Smooth muscle cell (in vitro differentiated cells): ENCODE results near the gene SEPTIN10. TPM values are rescaled to one million over a fixed set of nuclear protein-coding genes. Genes with fewer than 3 reads are reported as not detected.

Source experiments
- DNase-seq: peaks from one replicate; lab custom pipeline; 2025; ENCODE audit not compliant: unreplicated experiment; lab: John Stamatoyannopoulos, UW
- H2AFZ ChIP-seq: fragments of 200-600 bp; sonication (generic); 2 replicates; pipeline ENCODE4 v1.6.0; 2016; ENCODE audit warnings: antibody characterized with exemption, low read depth, mild to moderate bottlenecking
- H3F3A ChIP-seq: fragments of 200-600 bp; sonication (generic); 2 replicates; pipeline ENCODE4 v1.6.0; 2017; ENCODE audit warnings: antibody characterized with exemption, low read depth
- H3K27ac ChIP-seq: fragments of 200-600 bp; sonication (generic); 2 replicates; pipeline ENCODE4 v1.5.1; 2016; ENCODE audit warnings: low read depth, mild to moderate bottlenecking
- H3K27me3 ChIP-seq: fragments of 200-600 bp; sonication (generic); 2 replicates; pipeline ENCODE4 v1.6.1; 2016; ENCODE audit warnings: low read depth, mild to moderate bottlenecking
- H3K36me3 ChIP-seq: fragments of 200-600 bp; sonication (generic); 2 replicates; pipeline ENCODE4 v1.5.1; 2016; ENCODE audit warnings: low read depth
- H3K4me1 ChIP-seq: fragments of 200-600 bp; sonication (generic); 2 replicates; pipeline ENCODE4 v1.5.1; 2016; ENCODE audit warnings: low read depth
- H3K4me2 ChIP-seq: fragments of 200-600 bp; sonication (generic); 2 replicates; pipeline ENCODE4 v1.6.0; 2016; ENCODE audit warnings: mild to moderate bottlenecking
- H3K4me3 ChIP-seq: fragments of 200-600 bp; sonication (generic); 2 replicates; pipeline ENCODE4 v1.5.1; 2016; ENCODE audit warnings: mild to moderate bottlenecking
- H3K79me2 ChIP-seq: fragments of 200-600 bp; sonication (generic); 2 replicates; pipeline ENCODE4 v1.6.0; 2016; ENCODE audit warnings: low read depth, mild to moderate bottlenecking
- H3K9ac ChIP-seq: fragments of 200-600 bp; sonication (generic); 2 replicates; pipeline ENCODE4 v1.6.0; 2016; ENCODE audit warnings: low read depth
- H3K9me3 ChIP-seq: fragments of 200-600 bp; sonication (generic); replicated peaks from 2 replicates; pipeline ENCODE4 v1.5.1; 2016; ENCODE audit warnings: low read depth
- H4K20me1 ChIP-seq: fragments of 200-600 bp; sonication (generic); 2 replicates; pipeline ENCODE4 v1.6.0; 2016; ENCODE audit warnings: low read depth
- WGBS: methylation state at CpG from one replicate; pipeline ENCODE4 v1.1.7; 2016; ENCODE audit warnings: low lambda C conversion rate; 5-methylcytosine and 5-hydroxymethylcytosine counted together
- polyA plus RNA-seq: library from polyadenylated mRNA; unstranded; fragments of >200 nt; fragmentation: Nextera tagmentation; extraction: Ambion mirVana; gene quantifications from 2 replicates; pipeline ENCODE4 v1.2.1, GENCODE V29; 2016
- total RNA-seq: library from RNA; depleted of rRNA; stranded (reverse); fragments of >200 nt; gene quantifications from 2 replicates; pipeline ENCODE4 v1.2.3, GENCODE V29; 2014
- TF ChIP-seq, protein P1 (sequence below): fragments of 200-600 bp; sonication (generic); IDR thresholded peaks from 2 replicates; pipeline ENCODE4 v1.5.1; 2017; ENCODE audit warnings: borderline replicate concordance, mild to moderate bottlenecking, antibody characterized with exemption; ENCODE audit not compliant: insufficient read depth, poor library complexity, severe bottlenecking

Gene SEPTIN10
- total and polyA plus RNA-seq, 2 experiments from 2014 or later = 39.2 to 92.1 TPM

DNA sequence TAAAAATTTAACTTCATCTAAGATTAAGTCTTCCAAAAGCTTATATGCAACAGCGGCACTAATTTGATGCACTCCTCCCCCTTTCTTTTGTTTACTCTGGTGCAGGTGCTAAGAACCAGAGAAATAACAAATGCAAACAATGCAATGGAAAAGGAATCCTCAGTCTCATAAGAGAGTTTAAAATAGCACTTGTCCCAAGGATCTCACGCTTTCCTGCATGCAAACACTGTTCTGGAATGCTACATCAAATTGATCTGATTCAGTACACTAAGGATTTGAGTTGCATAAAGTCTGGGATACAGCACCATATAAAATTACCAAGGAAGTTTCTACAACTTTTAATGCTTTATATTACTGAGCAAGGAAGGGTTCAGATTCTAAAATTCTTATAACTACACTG is 50.5 kb downstream of the SEPTIN10 start:
- Histone ChIP-seq H3K9ac (no peak overlapping the region), H3K27ac (no peak overlapping the region), H3K4me2 (no peak overlapping the region), H3K36me3 (peaks cover 10% of the 10 kb centered on the region), H3K4me3 (no peak overlapping the region), H3K4me1 (no peaks in the 10 kb centered on the region), H3K27me3 (no peaks in the 10 kb centered on the region), H2AFZ (no peak overlapping the region), H3K79me2 (peaks cover 3% of the 10 kb centered on the region), H4K20me1 (no peaks in the 10 kb centered on the region), H3K9me3 (no peaks in the 10 kb centered on the region), H3F3A (no peaks in the 10 kb centered on the region)
- TF ChIP-seq, protein P1, sequence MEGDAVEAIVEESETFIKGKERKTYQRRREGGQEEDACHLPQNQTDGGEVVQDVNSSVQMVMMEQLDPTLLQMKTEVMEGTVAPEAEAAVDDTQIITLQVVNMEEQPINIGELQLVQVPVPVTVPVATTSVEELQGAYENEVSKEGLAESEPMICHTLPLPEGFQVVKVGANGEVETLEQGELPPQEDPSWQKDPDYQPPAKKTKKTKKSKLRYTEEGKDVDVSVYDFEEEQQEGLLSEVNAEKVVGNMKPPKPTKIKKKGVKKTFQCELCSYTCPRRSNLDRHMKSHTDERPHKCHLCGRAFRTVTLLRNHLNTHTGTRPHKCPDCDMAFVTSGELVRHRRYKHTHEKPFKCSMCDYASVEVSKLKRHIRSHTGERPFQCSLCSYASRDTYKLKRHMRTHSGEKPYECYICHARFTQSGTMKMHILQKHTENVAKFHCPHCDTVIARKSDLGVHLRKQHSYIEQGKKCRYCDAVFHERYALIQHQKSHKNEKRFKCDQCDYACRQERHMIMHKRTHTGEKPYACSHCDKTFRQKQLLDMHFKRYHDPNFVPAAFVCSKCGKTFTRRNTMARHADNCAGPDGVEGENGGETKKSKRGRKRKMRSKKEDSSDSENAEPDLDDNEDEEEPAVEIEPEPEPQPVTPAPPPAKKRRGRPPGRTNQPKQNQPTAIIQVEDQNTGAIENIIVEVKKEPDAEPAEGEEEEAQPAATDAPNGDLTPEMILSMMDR = no peak
- DNase-seq = no peak
- 48% methylated on average over 2 of the region's 2 CpGs for WGBS

DNA sequence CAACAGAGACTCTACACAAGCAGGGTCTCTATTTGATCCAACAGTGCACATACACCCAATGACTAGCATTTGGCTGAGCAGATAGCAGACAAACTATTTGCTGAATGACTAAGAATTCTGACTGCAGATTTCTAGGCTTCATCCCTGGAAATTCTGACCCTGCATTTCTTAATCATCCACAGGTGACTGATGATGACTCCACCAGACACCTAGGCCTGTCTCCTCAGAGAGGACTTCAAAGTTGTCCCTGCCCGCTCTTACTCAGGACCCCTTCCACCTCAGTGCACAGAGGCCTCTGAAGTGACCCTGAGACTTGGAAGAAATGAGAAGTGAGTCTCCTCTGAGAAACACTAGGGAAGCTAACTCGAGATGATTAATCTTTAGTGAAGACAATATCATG is 51.3 kb downstream of the SEPTIN10 start:
- H3K4me1 ChIP-seq = no peaks in the 10 kb centered on the region
- H3K36me3 ChIP-seq = peaks cover 10% of the 10 kb centered on the region
- no peak overlapping the region for H3K9ac ChIP-seq
- H3K4me2 ChIP-seq = no peak overlapping the region
- DNase-seq = no peak
- no peak overlapping the region for H3K27ac ChIP-seq
- H3K9me3 ChIP-seq = no peaks in the 10 kb centered on the region
- WGBS = 92% methylated on average over 2 of the region's 2 CpGs
- TF ChIP-seq, protein P1 = no peak
- no peaks in the 10 kb centered on the region for H3F3A ChIP-seq
- no peak overlapping the region for H2AFZ ChIP-seq
- no peaks in the 10 kb centered on the region for H4K20me1 ChIP-seq
- H3K79me2 ChIP-seq = peaks cover 3% of the 10 kb centered on the region
- H3K4me3 ChIP-seq = no peak overlapping the region
- no peaks in the 10 kb centered on the region for H3K27me3 ChIP-seq

DNA sequence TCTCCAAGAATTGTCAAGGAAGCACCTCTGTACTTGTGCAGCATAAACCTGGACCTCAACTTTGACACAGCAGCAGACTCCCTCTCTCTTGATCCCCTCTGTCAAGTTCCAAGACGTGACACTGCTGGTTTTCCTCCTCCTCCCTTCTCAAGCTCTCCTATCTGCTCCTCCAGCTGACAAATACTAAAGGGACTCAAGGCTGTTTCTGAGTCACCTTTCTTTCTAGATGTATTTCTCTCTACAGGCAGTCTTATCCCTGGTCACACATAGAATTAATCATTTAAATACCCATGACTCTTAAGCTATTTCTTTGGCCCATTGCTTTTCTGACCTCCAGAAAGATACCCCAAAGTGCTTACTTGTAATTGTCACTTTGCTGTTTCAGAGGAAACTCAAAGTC is 53.5 kb downstream of the SEPTIN10 start:
- Histone ChIP-seq H2AFZ (no peak overlapping the region), H4K20me1 (no peaks in the 10 kb centered on the region), H3K27ac (no peak overlapping the region), H3K36me3 (peaks cover 4% of the 10 kb centered on the region), H3K9me3 (no peaks in the 10 kb centered on the region), H3K9ac (no peak overlapping the region), H3F3A (no peaks in the 10 kb centered on the region), H3K4me1 (no peaks in the 10 kb centered on the region), H3K4me2 (no peak overlapping the region), H3K27me3 (no peaks in the 10 kb centered on the region), H3K79me2 (no peaks in the 10 kb centered on the region), H3K4me3 (no peak overlapping the region)
- WGBS = 58% methylated on average over 1 of the region's 1 CpG
- TF ChIP-seq, protein P1 = no peak
- DNase-seq = no peak

DNA sequence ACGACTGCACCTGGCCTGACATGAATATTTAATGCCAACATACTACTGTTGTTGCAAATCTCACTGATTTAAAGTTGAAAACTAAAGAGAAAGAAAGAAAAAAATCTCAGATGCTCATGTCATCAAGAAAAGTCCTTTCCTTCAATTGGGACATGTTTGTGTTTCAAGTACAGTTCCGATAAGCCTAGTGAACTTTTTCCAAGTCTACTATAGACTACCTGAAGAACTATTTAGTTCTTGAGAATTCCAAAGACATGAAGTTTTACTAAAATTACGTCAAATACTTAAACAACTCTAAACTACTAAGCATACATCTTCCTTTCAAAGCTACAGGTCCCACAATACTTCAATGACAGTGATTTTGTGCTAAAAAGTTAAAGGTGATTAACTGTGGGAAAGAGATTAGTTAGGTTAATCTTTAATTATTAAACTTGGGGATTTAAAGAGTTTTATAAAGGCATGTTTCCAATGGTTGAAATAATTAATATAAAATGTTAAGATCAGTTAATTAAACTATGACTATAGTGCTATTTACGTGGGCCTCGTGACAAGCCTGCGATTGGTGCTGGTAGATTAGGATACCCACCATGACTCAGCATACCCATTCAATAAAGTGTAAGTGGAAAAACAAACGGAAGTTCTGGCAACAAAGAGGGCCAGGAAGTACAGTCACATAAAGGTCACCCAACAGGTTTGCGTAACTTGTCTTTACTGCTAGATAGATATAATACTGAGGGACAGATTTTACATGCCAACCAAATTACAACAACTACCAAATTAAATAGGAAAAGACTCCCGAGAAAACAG is 55.5 kb downstream of the SEPTIN10 start:
- no peaks in the 10 kb centered on the region for H4K20me1 ChIP-seq
- peak overlapping the region; percentile 10 for H3K27ac ChIP-seq
- H3K36me3 ChIP-seq = no peaks in the 10 kb centered on the region
- no peaks in the 10 kb centered on the region for H3F3A ChIP-seq
- DNase-seq = no peak
- no peak overlapping the region for H3K9ac ChIP-seq
- no peak overlapping the region for H2AFZ ChIP-seq
- no peak overlapping the region for H3K4me3 ChIP-seq
- no peaks in the 10 kb centered on the region for H3K4me1 ChIP-seq
- H3K79me2 ChIP-seq = no peaks in the 10 kb centered on the region
- no peak overlapping the region for H3K4me2 ChIP-seq
- no peaks in the 10 kb centered on the region for H3K27me3 ChIP-seq
- WGBS = 77% methylated on average over 9 of the region's 9 CpGs
- no peaks in the 10 kb centered on the region for H3K9me3 ChIP-seq
- TF ChIP-seq, protein P1 = no peak
